ENCODE results near the gene NEMP1. TPM values are rescaled to one million over a fixed set of nuclear protein-coding genes. Genes with fewer than 3 reads are reported as not detected.

The NEMP1 gene
- total and polyA plus RNA-seq, 2 of the 8 experiments (the other 6 are each of a cell fraction or from before 2014, with no cell fraction given): 30.1 to 43.2 TPM

DNA sequence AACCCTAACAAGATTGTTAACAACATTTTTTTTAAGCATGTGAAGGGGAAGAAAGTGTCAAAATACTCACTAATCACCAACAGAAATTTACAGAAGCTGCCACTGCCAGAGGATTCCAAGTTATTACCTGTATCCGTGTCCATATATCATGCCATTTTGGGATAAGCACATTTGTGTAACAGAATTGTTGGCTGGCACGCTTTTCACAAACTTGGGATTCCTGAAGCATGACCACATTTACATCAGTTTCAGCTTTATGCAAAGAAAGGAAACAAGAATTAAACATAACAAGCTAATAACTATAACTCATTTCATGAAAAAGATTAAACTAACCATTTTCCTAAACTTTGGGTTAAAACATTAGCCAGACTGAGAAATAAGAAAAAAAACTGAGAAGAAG is 5.9 kb downstream of the NEMP1 start:
- DNase-seq (ENCODE audit: low read depth in 1 of 2, low spot score in 2 of 2): no peak
- POLR2A ChIA-PET (ENCODE audit: partially characterized antibody): interaction anchor here (0.9 kb wide), 2 partner anchors 14 to 40 kb away, joined by 3 to 5 read pairs; no protein-coding TSS in a partner anchor
- H4K91ac ChIP-seq (replicated peaks; ENCODE audit: insufficient read length, low read length): no peak overlapping the region
- TF ChIP-seq SUZ12 (IDR thresholded peaks at IDR 0.05; ENCODE audit: low read length) (no peak), NANOG (IDR thresholded peaks at IDR 0.05; ENCODE audit: insufficient read depth, low read depth, low read length, poor library complexity, severe bottlenecking) (no peak), EGR1 (IDR thresholded peaks at IDR 0.05; ENCODE audit: borderline replicate concordance, low read depth, low read length) (no peak), ASH2L (IDR thresholded peaks at IDR 0.05; ENCODE audit: low read length) (no peak), TEAD4 (IDR thresholded peaks at IDR 0.05; ENCODE audit: low read depth, low read length) (no peak), EZH2 (IDR thresholded peaks at IDR 0.05; ENCODE audit: low read depth, low read length, severe bottlenecking) (no peak), POU5F1 (IDR thresholded peaks at IDR 0.05; ENCODE audit: low read depth, low read length) (no peak), RFX5 (IDR thresholded peaks at IDR 0.05; ENCODE audit: borderline replicate concordance, low read depth, low read length) (no peak)
- TF ChIP-seq, protein P1, sequence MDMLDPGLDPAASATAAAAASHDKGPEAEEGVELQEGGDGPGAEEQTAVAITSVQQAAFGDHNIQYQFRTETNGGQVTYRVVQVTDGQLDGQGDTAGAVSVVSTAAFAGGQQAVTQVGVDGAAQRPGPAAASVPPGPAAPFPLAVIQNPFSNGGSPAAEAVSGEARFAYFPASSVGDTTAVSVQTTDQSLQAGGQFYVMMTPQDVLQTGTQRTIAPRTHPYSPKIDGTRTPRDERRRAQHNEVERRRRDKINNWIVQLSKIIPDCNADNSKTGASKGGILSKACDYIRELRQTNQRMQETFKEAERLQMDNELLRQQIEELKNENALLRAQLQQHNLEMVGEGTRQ (IDR thresholded peaks at IDR 0.05; ENCODE audit: low read length): no peak
- TF ChIP-seq, protein P2, sequence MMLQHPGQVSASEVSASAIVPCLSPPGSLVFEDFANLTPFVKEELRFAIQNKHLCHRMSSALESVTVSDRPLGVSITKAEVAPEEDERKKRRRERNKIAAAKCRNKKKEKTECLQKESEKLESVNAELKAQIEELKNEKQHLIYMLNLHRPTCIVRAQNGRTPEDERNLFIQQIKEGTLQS (IDR thresholded peaks at IDR 0.05; ENCODE audit: insufficient read depth, low read depth, low read length): no peak
- TF ChIP-seq, protein P3, sequence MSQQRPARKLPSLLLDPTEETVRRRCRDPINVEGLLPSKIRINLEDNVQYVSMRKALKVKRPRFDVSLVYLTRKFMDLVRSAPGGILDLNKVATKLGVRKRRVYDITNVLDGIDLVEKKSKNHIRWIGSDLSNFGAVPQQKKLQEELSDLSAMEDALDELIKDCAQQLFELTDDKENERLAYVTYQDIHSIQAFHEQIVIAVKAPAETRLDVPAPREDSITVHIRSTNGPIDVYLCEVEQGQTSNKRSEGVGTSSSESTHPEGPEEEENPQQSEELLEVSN (IDR thresholded peaks at IDR 0.05): no peak

More for the DNA sequence above, 5.9 kb downstream of the NEMP1 start:
- Histone ChIP-seq H3K9ac (replicated peaks in 1 of 4; ENCODE audit: extremely low read depth in 1 of 4, low read depth in 3 of 4, low read length in 3 of 4) (no peak overlapping the region), H3K4me2 (ENCODE audit: insufficient read depth in 1 of 2, low read depth in 2 of 2, low read length in 2 of 2) (no peak overlapping the region), H2AK5ac (ENCODE audit: low read depth, low read length) (no peak overlapping the region), H2BK120ac (replicated peaks; ENCODE audit: low read depth, low read length) (no peak overlapping the region), H3K23me2 (ENCODE audit: low read depth, low read length) (no peaks in the 10 kb centered on the region; the same call in 1 of the 2 replicates), H3K56ac (replicated peaks; ENCODE audit: insufficient read length, low read depth, low read length) (no peak overlapping the region), H3K4ac (replicated peaks; ENCODE audit: insufficient read length, low read depth, low read length) (no peak overlapping the region), H4K20me1 (replicated peaks in 1 of 2; ENCODE audit: control insufficient read depth in 1 of 2, insufficient read depth in 2 of 2, low read length in 2 of 2) (no peaks in the 10 kb centered on the region), H3K27me3 (replicated peaks in 1 of 4; ENCODE audit: control insufficient read depth in 3 of 4, extremely low read depth in 1 of 4, insufficient read depth in 3 of 4, low read length in 3 of 4) (no peaks in the 10 kb centered on the region), H3K4me3 (ENCODE audit: extremely low read depth in 1 of 4, insufficient read depth in 2 of 4, low read depth in 3 of 4, low read length in 4 of 4) (no peak overlapping the region), H4K5ac (ENCODE audit: insufficient read length, low read depth, low read length) (no peak overlapping the region), H2BK20ac (ENCODE audit: low read length) (no peak overlapping the region), H2BK12ac (ENCODE audit: low read depth, low read length) (no peak overlapping the region), H3K27ac (ENCODE audit: low read depth, low read length) (no peak overlapping the region), H3K14ac (ENCODE audit: insufficient read length) (no peak overlapping the region), H2AFZ (ENCODE audit: low read length) (no peak overlapping the region), H3K36me3 (ENCODE audit: control insufficient read depth in 2 of 4, insufficient read depth in 4 of 4, low read length in 3 of 4) (peaks cover 11 to 47% (median 31%) of the 10 kb centered on the region in 4 experiments; a peak in 7 of 8 replicates), H3K18ac (ENCODE audit: extremely low read depth, low read length) (no peak overlapping the region), H3K9me3 (ENCODE audit: insufficient read depth in 2 of 2, low read depth in 1 of 2, low read length in 1 of 2) (no peaks in the 10 kb centered on the region), H3K23ac (ENCODE audit: insufficient read length) (no peak overlapping the region), H2BK5ac (ENCODE audit: low read depth, low read length) (no peak overlapping the region), H3K4me1 (replicated peaks in 1 of 4; ENCODE audit: control insufficient read depth in 3 of 4, insufficient read depth in 4 of 4, low read length in 3 of 4) (no peaks in the 10 kb centered on the region), H4K8ac (ENCODE audit: extremely low read depth, insufficient read depth, low read length) (no peak overlapping the region), H3K79me1 (ENCODE audit: low read depth, low read length) (no peaks in the 10 kb centered on the region), H3K79me2 (ENCODE audit: control insufficient read depth in 1 of 2, insufficient read depth in 2 of 2, low read length in 2 of 2) (peaks cover 0 to 13% of the 10 kb centered on the region in 2 experiments; a peak in 2 of 4 replicates), H2BK15ac (ENCODE audit: low read length) (no peak overlapping the region)
- WGBS, 2 experiments (ENCODE audit: extremely low coverage in 1 of 2, insufficient coverage in 1 of 2, insufficient read length in 1 of 2, insufficient replicate concordance in 2 of 2, low coverage in 1 of 2, low lambda C conversion rate in 2 of 2, missing lambda C conversion rate in 1 of 2): 95% methylated on average over 2 of the region's 2 CpGs; no CpG with 5 or more reads in 1 of the 2 experiments
- FAIRE-seq: no peak
- CTCF ChIA-PET (ENCODE audit: partially characterized antibody): interaction anchor here (0.6 to 7.7 kb wide), 12 partner anchors 10 to 1035 kb away, joined by 3 to 225 read pairs (median 6); partner anchors contain the start of genes NAB2 and STAT6
